ENCODE results near the gene ALG2. TPM values are rescaled to one million over a fixed set of nuclear protein-coding genes. Genes with fewer than 3 reads are reported as not detected.

ALG2 gene
- polyA plus RNA-seq, 1 donor from 2014 or later: 15.8 TPM

GRCh38 chr9:99221266-99221620, 499 bp downstream of the ALG2 start:
- Histone ChIP-seq H4K20me1 (ENCODE audit: insufficient read depth) (no peaks in the 10 kb centered on the region), H2AFZ (ENCODE audit: low read depth, low read length) (no peak overlapping the region), H3K4me3 (ENCODE audit: low read length) (peak overlapping the region; percentile 85), H3K9me2 (ENCODE audit: insufficient read depth, low read length) (no peaks in the 10 kb centered on the region), H3K27me3 (ENCODE audit: insufficient read depth, low read depth, low read length) (no peaks in the 10 kb centered on the region), H3K4me2 (ENCODE audit: low read length) (peak overlapping the region; percentile 95), H3F3A (ENCODE audit: insufficient read depth, low read length, poor library complexity, severe bottlenecking) (no peaks in the 10 kb centered on the region), H3K36me3 (ENCODE audit: insufficient read depth, low read length) (peaks cover 8% of the 10 kb centered on the region), H3K9ac (ENCODE audit: low read length) (peak overlapping the region; percentile 82), H3K9me3 (ENCODE audit: low read length) (no peaks in the 10 kb centered on the region), H3K79me2 (replicated peaks; ENCODE audit: insufficient read depth, low read length) (peaks cover 48% of the 10 kb centered on the region), H3K27ac (ENCODE audit: low read length) (peak overlapping the region; percentile 90)
- no peak for TF ChIP-seq TAF1 (IDR thresholded peaks at IDR 0.05; ENCODE audit: low read depth)
- TF ChIP-seq SMC3 (conservative IDR thresholded peaks at IDR 0.05; ENCODE audit: poor library complexity): no peak
- TF ChIP-seq MXI1 (conservative IDR thresholded peaks at IDR 0.05; ENCODE audit: poor library complexity, severe bottlenecking): no peak
- no peak for TF ChIP-seq EP300 (conservative IDR thresholded peaks at IDR 0.05; ENCODE audit: poor library complexity, severe bottlenecking)
- no peak for TF ChIP-seq POLR2AphosphoS5 (IDR thresholded peaks at IDR 0.05)
- TF ChIP-seq CTCF (IDR thresholded peaks at IDR 0.05; ENCODE audit: poor library complexity, severe bottlenecking): no peak
- no peak for TF ChIP-seq EZH2 (IDR thresholded peaks at IDR 0.05; ENCODE audit: borderline replicate concordance, insufficient read depth, low read length, poor library complexity, severe bottlenecking)
- TF ChIP-seq RAD21 (conservative IDR thresholded peaks at IDR 0.05): no peak
- TF ChIP-seq REST (IDR thresholded peaks at IDR 0.05; ENCODE audit: borderline replicate concordance): no peak

GRCh38 chr9:99220011-99220410, 1.7 kb downstream of the ALG2 start:
- H3K9me3 ChIP-seq (ENCODE audit: low read length): no peaks in the 10 kb centered on the region
- H4K20me1 ChIP-seq (ENCODE audit: insufficient read depth): no peaks in the 10 kb centered on the region
- no peak overlapping the region for H3K9ac ChIP-seq (ENCODE audit: low read length)
- H2AFZ ChIP-seq (ENCODE audit: low read depth, low read length): no peak overlapping the region
- H3K4me3 ChIP-seq (ENCODE audit: low read length): peak overlapping the region; percentile 85
- no peaks in the 10 kb centered on the region for H3F3A ChIP-seq (ENCODE audit: insufficient read depth, low read length, poor library complexity, severe bottlenecking)
- H3K4me2 ChIP-seq (ENCODE audit: low read length): no peak overlapping the region
- H3K27ac ChIP-seq (ENCODE audit: low read length): no peak overlapping the region
- no peaks in the 10 kb centered on the region for H3K9me2 ChIP-seq (ENCODE audit: insufficient read depth, low read length)
- H3K79me2 ChIP-seq (replicated peaks; ENCODE audit: insufficient read depth, low read length): peaks cover 48% of the 10 kb centered on the region
- TF ChIP-seq POLR2AphosphoS5 (IDR thresholded peaks at IDR 0.05) (no peak), CTCF (IDR thresholded peaks at IDR 0.05; ENCODE audit: poor library complexity, severe bottlenecking) (no peak), EP300 (conservative IDR thresholded peaks at IDR 0.05; ENCODE audit: poor library complexity, severe bottlenecking) (no peak), SMC3 (conservative IDR thresholded peaks at IDR 0.05; ENCODE audit: poor library complexity) (no peak), REST (IDR thresholded peaks at IDR 0.05; ENCODE audit: borderline replicate concordance) (no peak), EZH2 (IDR thresholded peaks at IDR 0.05; ENCODE audit: borderline replicate concordance, insufficient read depth, low read length, poor library complexity, severe bottlenecking) (no peak), MXI1 (conservative IDR thresholded peaks at IDR 0.05; ENCODE audit: poor library complexity, severe bottlenecking) (no peak), RAD21 (conservative IDR thresholded peaks at IDR 0.05) (no peak), TAF1 (IDR thresholded peaks at IDR 0.05; ENCODE audit: low read depth) (no peak)
- H3K36me3 ChIP-seq (ENCODE audit: insufficient read depth, low read length): peaks cover 12% of the 10 kb centered on the region
- H3K27me3 ChIP-seq (ENCODE audit: insufficient read depth, low read depth, low read length): no peaks in the 10 kb centered on the region
